Measurements from ENCODE around the gene FHIT.

The FHIT gene

DNA sequence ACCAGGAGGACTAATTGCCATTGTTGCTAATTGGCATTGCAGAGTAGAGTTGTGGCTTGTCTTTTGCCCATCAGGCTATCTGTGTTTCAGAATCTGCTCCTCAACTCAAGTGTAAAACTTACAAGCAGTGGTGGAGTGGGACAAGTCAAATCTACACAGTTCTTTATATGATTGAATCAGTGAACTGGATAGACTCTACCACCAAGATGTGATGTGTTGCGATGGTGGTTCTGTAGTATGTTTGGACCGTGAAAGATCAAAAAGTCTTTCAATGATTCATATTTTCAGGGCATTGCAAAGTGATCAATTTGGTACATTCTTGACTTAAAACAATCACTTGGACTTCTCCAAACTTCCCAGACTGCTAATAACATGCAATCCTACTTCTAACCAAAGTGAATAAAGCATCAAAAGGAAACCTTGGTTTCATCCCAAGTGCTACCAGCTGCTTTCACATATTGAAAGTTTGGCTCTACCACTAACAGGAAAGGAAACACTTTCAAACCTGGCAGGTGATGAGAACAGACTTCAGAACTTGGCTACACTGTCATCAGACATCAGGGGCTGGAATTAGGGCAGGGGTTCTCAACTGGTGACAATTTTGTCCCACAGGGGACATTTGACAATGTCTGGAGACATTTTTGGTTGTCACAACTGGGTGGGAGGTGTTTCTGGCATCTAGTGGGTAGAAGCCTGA is 1356.7 kb downstream of the FHIT start:
- in situ Hi-C loops (cut with MboI; ENCODE audit: low sequenced_read_pairs, unreplicated experiment), result no loop called here
- TF ChIP-seq, protein P1, sequence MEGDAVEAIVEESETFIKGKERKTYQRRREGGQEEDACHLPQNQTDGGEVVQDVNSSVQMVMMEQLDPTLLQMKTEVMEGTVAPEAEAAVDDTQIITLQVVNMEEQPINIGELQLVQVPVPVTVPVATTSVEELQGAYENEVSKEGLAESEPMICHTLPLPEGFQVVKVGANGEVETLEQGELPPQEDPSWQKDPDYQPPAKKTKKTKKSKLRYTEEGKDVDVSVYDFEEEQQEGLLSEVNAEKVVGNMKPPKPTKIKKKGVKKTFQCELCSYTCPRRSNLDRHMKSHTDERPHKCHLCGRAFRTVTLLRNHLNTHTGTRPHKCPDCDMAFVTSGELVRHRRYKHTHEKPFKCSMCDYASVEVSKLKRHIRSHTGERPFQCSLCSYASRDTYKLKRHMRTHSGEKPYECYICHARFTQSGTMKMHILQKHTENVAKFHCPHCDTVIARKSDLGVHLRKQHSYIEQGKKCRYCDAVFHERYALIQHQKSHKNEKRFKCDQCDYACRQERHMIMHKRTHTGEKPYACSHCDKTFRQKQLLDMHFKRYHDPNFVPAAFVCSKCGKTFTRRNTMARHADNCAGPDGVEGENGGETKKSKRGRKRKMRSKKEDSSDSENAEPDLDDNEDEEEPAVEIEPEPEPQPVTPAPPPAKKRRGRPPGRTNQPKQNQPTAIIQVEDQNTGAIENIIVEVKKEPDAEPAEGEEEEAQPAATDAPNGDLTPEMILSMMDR (IDR thresholded peaks at IDR 0.05; ENCODE audit: borderline replicate concordance, control extremely low read depth, extremely low read depth, insufficient read depth, missing control alignments), result no peak
- DNase-seq (ENCODE audit: low spot score), result no peak

DNA sequence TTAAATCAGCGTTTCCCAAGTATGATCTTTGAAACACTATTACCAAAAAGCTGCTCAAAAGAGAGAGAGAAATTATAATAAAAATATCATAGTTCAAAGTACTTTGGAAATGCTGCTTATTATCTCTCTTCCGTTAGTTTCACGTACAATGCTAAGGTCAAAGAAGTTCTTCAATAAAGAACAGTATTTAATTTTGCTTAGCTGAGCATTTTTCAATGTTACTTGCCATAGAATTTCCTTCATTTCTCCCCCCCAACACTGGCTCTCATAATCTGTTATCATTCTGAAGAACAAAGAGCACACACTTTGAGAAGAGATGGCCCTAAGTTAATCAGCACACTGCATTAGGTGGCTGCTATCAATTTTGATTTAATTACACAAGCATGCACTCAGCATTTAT is 1360.6 kb downstream of the FHIT start:
- in situ Hi-C loops (cut with MboI; ENCODE audit: low sequenced_read_pairs, unreplicated experiment), result no loop called here
- no peak for DNase-seq (ENCODE audit: low spot score)
- TF ChIP-seq, protein P1 (IDR thresholded peaks at IDR 0.05; ENCODE audit: borderline replicate concordance, control extremely low read depth, extremely low read depth, insufficient read depth, missing control alignments), result no peak

DNA sequence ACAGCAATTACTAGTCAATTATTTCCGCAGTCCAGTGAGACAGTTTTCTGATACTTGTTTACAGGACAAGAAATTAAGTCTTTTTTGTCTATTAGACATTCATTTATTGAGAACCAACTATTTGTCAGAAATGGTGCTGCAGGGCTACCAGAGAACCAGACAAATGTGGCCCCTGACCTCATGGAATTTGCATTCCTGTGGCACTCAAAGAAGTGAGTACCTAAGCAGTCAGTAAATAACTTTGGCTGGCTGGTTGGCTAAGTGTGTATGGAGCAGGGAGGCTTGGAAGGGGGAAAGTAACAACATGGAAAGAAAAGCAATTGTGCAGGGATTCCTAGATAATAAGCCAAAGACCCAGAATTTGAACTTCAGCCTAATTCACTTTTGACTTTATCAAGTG is 1364.5 kb downstream of the FHIT start:
- in situ Hi-C loops (cut with MboI; ENCODE audit: low sequenced_read_pairs, unreplicated experiment), result no loop called here
- DNase-seq (ENCODE audit: low spot score), result no peak
- TF ChIP-seq, protein P1 (IDR thresholded peaks at IDR 0.05; ENCODE audit: borderline replicate concordance, control extremely low read depth, extremely low read depth, insufficient read depth, missing control alignments), result no peak

DNA sequence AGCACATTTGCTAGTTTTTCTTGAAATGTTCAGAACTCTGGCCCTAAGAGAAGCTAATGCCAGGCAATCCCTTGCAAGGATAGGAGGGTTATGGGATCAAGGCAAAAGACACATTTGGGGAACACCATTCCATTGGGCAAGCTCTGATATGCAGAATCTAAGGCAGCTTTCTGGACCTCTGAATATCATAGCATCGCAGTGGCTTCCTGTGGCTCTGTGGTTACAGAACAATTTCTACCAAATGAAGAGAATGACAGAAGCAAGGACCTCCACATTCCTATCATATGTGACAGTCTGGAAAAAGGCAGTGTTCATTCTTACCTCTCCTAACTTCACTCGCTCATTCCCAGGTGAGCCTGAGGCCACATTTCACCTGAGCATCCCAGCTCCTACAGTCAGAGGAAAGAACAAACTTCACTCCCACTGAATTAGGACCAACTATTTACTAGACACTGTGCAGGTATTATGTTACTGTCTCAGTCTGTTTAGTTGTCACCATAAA is 1365.3 kb downstream of the FHIT start:
- TF ChIP-seq, protein P1 (IDR thresholded peaks at IDR 0.05; ENCODE audit: borderline replicate concordance, control extremely low read depth, extremely low read depth, insufficient read depth, missing control alignments), result no peak
- no peak for DNase-seq (ENCODE audit: low spot score)
- in situ Hi-C loops (cut with MboI; ENCODE audit: low sequenced_read_pairs, unreplicated experiment), result no loop called here

DNA sequence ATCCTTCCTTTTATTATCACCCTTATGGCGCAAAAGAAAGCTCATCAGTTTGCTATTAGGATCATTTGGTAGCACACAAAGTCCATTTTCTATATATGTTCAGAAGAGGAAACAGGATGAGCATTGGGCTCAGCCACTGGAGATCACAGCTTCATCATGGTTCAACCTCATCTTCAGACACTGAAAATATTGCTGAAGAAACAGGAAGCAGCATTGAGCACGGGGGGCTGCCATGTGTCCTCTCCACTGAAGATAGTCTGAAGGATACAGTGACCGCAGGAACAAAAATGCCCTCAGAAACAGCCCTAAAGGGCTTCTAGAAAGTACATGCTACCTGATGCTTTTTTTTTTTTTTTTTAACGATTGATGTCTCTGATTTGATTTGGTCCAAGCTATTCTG is 1366.2 kb downstream of the FHIT start:
- TF ChIP-seq, protein P1 (IDR thresholded peaks at IDR 0.05; ENCODE audit: borderline replicate concordance, control extremely low read depth, extremely low read depth, insufficient read depth, missing control alignments), result no peak
- no peak for DNase-seq (ENCODE audit: low spot score)
- in situ Hi-C loops (cut with MboI; ENCODE audit: low sequenced_read_pairs, unreplicated experiment), result no loop called here

DNA sequence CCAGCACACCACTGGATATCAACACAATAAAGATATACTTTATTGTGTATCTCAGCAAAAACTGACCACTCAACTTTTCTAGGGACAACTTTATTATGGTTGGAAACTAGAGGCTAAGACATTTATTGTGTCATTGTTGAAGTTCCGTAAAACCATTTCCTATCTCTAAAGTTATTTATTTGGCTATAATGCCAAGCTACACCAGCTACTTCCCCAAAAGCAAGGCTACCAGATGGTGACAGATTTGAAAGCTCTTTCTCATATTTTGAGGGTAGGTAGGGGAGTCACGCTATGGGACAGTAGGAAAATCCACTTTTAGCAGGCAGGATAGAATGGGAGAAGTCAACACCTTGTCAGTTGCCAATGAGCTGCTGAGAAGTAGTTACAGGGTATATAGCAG is 1366.8 kb downstream of the FHIT start:
- TF ChIP-seq, protein P1 (IDR thresholded peaks at IDR 0.05; ENCODE audit: borderline replicate concordance, control extremely low read depth, extremely low read depth, insufficient read depth, missing control alignments), result no peak
- DNase-seq (ENCODE audit: low spot score), result no peak
- in situ Hi-C loops (cut with MboI; ENCODE audit: low sequenced_read_pairs, unreplicated experiment), result no loop called here
